Ramos (cell line): Measurements from ENCODE around the gene C1QTNF9B.

ENCODE experiments used
- in situ Hi-C: fragments of 300-500 bp; cut with MboI; formaldehyde crosslinking; loops from one replicate; pipeline ENCODE4 v1.14.3; 2022; ENCODE audit warnings: low sequenced_read_pairs; ENCODE audit not compliant: unreplicated experiment

The C1QTNF9B gene

DNA sequence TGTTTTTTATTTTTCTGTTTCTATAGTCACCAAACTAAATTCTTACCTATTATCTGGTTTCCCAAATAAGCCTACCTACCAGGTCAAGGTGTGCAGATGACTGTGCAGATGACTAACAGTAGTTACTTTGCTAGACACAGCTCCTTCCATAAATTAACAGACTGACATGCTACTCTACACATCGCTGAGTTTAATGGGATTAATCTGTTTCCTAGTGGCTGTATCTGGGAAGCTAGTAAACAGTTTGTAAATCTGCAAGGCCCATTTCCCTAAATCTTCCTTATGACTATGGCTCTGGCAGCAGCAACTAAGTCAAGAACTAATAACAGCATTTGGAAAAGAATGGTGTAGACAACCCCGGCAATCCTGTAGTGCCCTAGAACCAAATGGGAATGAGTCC lies 36.0 kb downstream of the C1QTNF9B start:
- in situ Hi-C loops, result no loop called here

DNA sequence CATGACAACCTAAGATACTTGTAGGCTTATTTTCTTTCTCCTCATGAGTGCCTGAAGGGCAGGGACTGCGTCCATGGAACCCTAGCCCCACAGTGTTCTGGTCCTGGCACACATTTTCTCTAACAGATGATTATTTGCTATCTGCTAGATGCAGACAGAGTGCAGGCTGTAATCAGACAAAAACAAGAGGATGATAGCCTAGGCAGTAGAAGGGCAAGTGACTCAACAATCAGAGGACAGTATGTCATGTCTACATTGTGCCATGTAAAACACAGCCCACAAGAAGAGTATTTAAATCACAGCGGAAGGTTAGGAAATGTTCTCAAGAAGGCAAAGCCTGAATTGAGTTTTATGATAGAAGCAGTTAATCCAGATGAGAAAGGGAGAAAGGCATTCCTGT lies 37.4 kb downstream of the C1QTNF9B start:
- in situ Hi-C loops, result no loop called here

DNA sequence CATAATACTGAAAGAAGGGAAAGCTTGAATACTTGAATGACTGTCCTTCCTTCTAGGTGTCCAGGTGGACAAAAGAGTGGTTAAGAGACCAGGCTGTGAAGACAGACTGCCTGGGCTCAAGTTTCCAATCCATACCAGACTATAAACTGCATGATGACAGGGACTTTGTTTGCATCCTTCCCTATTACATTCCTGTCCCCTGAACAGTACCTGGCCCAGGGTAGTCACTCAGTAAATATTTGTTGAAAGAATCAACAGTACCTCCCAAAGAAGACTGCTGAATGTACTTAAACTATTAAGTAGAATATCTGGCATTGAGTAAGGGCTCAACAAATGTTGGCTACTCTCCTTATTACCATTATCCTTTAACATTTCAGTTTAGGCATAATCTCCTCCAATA lies 37.8 kb downstream of the C1QTNF9B start:
- in situ Hi-C loops, result no loop called here

DNA sequence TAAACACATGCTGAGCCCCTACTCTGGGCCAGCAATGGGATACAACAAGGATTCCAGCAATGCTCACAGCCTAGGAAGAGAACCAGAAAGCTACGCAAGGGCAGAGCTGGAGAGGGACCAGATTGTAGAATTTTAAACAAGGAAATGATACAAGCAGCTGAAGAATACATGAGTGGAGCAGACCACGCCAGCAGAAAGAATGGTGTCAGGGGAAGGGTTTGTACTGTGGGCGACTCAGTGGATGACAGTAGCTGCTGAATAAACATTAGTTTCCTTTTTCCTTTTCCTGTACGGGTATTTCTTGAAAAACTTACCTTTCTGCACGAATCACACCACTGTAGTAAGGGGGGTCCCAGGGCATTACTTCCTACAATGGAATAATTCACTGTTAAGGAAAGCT lies 38.8 kb downstream of the C1QTNF9B start:
- in situ Hi-C loops, result no loop called here

DNA sequence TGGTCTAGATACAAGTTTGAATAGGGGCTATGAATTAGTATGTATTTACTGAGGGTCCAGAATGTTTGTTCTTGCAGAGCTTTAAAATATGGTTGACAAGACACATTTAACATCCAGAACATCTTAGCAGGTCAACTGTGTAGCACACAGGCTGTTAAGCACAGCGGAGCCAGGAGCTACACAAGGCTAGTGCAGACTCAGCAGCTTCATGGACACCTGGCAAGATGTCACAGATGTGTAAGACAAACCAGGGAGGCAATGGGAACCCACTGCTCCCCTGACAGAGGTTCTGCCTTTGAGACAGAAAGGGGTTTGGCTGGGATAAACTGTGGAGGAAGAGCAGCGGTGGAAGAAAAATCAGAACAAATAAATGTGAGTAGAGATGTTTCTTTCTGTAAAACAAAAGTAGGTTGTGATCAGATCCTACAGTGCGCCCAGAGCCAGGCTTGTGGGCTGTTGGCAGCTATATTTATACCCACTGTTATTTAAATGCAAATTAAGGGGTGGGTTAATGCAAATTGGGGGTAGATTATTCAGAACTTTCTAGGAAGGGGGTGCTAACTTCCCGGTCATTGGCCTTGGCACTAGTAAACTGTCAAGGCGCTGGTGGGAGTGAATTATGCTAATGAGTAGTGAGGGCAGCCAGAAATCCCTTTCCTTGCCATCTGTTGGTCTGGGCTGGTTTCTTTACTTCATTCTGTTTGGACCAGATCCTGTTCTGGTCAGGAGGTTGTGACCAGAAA lies 41.1 kb downstream of the C1QTNF9B start:
- in situ Hi-C loops, result no loop called here

DNA sequence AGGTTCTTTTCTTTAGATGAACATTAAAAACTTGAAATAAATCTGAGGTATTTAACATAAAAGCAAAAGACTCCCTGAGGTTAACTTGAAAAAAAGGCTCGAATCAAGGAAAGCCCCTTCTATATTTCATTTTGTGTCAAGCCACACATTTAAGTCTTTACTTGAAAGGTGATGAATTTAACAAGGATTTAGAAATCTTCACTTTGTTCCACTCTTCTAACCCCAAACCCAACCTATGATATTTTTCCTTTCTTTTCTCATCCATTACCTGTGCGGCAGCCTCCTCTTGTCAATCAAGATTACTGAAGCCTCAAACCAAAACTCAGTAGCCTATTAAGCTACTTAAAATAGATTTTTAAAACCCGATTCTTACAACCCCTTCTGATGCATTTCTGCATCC lies 41.9 kb downstream of the C1QTNF9B start:
- in situ Hi-C loops, result no loop called here

DNA sequence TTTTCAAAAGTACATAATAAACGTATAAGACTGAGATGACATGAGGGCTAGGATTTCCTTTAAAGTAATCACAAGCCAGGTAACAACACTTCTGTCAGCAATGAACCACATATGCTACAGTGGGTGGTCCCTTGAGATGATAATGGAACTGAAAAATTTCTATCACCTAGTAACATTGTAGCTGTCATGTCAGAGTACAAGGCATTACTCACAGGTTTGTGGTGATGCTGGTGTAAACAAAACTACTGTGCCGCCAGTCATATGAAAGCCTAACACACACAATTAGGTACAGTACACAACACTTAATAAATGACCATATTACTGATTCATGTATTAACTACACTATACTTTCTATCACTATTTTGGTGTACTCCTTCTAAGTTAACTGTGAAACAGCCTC lies 45.0 kb downstream of the C1QTNF9B start:
- in situ Hi-C loops, result no loop called here

DNA sequence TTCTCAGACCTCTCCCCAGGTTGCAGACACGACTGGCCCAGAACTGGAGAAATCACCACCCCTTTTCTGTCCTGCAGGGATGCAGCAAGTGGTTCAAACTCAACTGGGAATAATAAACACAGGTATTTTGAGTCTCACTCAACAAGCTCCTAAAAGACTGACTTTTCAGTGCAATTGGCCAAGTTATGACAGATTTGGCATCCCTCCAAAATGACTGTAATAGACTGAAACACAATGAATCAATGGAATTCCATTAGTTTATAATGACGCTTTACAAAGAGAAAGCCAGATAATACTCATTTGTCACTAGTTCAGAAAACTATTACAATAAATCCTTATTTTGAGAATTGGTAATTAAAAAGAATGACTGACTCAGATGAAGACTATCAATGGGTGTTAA lies 46.2 kb downstream of the C1QTNF9B start:
- in situ Hi-C loops, result no loop called here

DNA sequence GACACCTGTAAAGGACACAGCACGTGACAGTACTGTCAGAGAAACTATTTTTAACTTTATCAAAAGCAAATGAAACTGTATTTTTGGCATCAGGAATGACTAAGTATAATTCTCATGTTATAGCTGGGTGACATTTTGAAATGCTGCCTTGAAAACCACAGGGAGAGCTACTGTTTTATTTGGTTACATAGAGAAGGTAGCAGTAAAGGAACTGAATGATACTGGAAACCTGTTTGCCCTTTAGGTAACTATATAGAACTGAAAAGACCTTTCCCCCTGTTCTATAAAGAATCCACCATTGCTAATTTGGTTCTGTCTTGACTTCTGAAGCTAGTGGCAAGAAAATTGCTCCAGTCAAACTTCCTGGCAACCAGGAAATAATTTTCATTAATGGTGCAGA lies 47.2 kb downstream of the C1QTNF9B start:
- in situ Hi-C loops, result no loop called here

DNA sequence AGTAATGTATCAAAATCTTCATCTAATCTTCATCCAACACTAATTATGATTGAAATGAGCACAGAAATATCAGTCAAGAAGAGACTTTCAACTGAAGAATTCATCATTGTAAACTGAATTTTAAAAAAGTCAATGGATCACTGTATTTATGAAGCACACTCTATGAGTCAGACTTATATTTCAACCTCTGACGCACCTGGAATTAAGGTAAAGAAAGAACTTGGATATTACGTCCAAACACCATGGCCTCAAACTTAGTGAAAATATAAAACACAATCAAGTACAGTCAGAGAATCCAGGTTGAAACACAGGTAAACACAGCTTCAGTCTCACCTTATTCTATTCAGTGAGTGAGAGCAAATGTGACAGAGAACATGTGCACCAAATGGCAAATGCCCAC lies 47.6 kb downstream of the C1QTNF9B start:
- in situ Hi-C loops, result no loop called here

DNA sequence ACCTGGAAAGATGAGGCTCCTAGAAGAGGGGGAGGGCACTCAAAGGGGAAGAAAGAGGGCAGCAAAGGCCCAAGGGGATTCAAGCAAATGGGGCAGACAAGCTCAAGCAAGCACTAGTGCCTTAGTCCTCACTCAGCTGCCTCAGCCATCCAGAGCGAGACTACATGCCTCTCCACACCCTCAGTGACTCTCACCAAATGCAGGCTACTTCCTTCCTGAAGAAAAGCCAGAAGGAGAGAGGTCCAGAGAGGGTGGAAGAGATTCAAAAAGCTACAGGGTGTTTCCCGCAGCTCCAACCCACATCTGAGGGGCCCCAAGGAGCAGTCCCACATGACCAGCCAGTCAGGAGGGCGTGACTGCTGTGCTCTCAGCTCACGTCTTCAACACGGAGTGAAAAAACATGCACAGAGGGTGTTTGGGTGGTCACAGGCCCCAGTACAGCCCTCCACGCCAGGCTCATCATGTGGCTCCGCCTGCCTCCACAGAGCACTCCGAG lies 48.6 kb downstream of the C1QTNF9B start:
- in situ Hi-C loops, result no loop called here

DNA sequence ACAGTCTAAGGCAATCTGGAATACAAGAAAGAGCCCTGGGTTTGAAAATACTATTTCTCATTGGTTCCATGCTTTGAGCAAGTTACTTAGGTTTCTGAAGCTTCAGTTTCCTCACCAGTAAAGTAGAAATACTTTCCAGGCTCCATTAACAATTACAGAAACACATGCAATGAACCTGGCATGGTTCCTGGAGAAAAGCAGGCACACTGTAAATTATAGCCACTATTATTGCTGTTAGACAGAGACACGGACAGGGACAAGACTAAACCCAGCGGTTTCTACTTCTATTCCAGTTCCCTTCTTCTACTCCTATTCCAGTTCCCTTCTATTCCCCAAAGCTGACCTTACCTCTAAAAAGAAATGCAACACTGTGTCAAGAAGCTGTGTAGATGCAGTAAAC lies 49.3 kb downstream of the C1QTNF9B start:
- in situ Hi-C loops, result no loop called here

DNA sequence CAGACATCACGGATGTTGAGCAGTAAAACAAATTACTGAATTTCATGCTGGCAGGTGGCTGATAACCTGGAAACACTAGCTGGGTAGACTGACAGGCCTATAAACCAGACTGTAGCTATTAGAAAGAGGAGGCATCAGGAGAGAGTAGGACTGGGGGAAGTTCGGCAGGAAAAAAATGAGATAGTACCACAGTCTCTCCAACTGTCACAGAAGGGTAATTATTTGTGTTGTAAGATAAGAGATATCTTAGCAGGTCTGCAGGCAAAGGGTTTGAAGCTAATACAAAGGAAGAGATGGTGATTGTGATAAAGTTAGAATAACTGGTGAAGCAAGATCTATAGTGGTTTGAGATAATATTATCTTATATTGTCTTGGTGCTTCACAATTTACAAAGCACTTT lies 49.8 kb downstream of the C1QTNF9B start:
- in situ Hi-C loops, result no loop called here

DNA sequence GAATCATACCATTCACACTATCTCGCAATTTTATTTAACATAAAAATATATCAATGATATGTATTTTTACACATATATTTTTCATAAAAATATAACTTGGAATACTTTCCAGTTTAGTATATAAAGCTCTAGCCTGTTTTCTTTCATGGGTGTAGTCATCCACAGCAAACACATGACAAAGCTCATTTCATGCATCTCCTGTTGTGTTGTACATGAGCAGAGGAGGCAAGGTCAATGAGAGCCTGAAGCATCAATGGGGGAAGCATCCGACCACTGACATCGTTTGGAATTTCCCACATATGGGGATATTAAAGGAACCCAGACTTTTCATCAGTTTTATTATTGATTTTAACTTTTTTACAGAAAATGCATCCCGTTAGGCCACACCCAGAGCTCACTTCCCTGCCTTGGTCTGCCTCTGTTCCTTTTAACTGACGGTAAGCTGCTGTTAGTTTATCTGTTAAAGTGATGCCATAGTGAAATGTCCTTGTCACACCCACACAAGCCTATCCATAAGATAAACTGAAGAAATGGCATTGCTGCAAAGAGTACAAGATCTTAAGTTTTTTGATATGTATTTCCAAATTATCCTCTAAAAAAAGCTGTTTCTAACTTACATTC lies 52.1 kb downstream of the C1QTNF9B start:
- in situ Hi-C loops, result no loop called here

DNA sequence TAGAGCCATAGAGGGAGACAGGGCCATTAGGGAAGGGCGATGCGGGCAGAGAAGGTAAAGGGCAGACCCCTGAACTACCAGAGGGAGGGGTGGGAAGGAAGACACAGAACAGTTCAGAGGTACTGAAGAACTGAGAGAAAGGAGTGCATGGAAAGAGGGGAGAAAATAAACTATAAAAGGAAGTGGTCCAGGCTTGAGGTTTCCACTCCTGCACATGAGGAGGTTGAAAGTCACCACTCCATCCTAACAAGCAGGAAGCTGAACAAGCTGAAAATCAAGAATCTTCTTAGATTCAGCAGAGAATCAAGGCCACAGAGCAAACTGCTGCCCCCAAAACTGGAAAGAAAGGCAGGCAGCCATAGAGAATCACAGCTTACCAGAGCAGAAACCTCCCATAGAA lies 53.2 kb downstream of the C1QTNF9B start:
- in situ Hi-C loops, result no loop called here

DNA sequence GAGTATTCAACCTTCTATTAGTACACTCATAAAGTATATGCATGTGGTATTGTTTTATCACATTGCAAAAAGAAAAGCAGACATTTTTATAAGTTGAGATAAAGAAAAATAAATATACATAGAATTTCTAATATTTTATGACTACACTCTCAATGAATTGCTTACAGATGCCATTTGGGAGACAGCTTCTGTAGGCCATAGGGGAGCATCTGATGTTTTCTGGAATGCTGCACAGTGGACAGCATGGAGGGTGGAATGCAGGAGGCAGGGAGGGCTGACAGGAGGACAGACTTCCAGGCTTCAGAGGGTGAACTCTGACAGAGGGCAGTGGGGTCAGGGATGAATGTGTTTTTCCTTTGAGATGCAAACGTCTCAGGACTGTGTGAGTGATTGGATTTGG lies 53.9 kb downstream of the C1QTNF9B start:
- in situ Hi-C loops, result no loop called here

DNA sequence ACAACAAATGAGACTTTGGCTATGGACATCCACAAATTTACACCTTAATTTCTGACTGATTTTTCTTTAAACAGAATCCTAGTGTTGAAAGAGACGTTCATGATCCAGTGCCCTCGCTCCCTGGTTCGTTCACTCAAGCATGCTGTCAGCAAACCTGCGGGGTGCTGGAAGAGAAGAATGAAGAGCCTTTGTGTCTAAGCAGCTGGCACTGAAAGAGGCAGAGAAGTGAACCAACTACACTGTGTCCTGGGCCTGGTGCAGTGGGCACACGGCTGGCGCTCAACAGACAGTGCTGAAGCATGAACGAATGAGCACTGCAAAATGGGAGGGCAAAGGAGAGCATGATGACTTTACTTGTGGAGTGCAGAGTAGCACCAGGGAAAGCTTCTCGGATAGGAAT lies 54.9 kb downstream of the C1QTNF9B start:
- in situ Hi-C loops, result no loop called here
